Fibroblast of the aortic adventitia (primary cell): Measurements from ENCODE around the gene MRGPRG. TPM values are rescaled to one million over a fixed set of nuclear protein-coding genes. Genes with fewer than 3 reads are reported as not detected.

ENCODE experiments used
- DNase-seq: peaks from one replicate; pipeline ENCODE4 v3.0.0-alpha.2; 2010; ENCODE audit warnings: low read depth
- H3K4me3 ChIP-seq: 2 replicates; pipeline ENCODE4 v1.5.1; 2011; ENCODE audit warnings: low read depth, mild to moderate bottlenecking, control low read depth, low read length, moderate library complexity
- total RNA-seq: library from RNA; depleted of rRNA; stranded (reverse); fragments of >200 nt; gene quantifications from 2 replicates; pipeline ENCODE4 v1.2.3, GENCODE V29; 2012; ENCODE audit warnings: low replicate concordance
- TF ChIP-seq, protein P1 (sequence below): IDR thresholded peaks from 2 replicates; pipeline ENCODE4 v1.5.1; 2011; ENCODE audit warnings: mild to moderate bottlenecking, low read length, control low read depth, inconsistent platforms; ENCODE audit not compliant: insufficient read depth

Gene MRGPRG
- total RNA-seq, 1 donor, result not detected

DNA sequence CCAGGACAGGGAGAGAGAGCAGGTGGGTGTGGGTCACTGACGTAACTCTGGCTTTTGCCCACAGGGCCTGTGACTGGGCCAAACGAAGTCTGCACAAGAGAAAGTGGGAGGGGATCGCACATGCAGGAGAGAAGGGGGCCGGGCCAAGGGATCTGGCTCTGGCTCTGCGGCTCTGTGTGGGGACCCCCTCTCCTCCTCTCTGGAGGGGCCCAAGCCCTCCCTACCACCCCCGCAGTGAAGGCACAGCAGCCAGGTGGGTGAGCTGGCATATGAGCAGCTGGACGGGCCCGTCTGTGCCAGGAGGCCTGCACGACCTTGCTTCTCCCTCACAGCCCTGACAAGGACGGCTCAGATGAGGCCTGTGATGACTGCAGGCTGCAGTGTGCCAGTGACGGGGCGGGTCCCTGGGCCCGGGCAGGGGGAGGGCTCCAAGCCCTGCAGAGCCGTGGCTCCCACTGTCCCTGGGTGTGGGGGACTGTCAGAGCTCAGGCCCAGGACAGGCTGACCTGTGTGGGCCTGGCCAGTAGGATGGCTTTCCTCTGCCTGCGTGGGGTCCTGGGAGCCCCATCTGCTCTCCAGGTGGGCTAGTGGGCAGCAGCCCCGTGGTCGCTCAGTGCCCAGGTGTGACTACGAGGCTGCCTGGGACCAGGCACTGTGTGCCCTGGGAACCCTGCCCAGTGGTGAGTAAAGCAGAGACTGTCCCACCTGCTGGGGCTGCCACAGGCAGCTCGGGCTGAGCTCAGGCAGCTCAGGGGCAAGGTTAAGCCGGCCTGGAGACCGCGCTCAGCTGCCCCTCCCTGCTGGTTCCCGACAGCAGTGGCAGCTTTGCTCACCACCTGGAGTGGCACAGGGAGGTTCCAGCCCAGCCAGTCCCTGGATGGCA lies 22.2 kb downstream of the MRGPRG start:
- TF ChIP-seq, protein P1, sequence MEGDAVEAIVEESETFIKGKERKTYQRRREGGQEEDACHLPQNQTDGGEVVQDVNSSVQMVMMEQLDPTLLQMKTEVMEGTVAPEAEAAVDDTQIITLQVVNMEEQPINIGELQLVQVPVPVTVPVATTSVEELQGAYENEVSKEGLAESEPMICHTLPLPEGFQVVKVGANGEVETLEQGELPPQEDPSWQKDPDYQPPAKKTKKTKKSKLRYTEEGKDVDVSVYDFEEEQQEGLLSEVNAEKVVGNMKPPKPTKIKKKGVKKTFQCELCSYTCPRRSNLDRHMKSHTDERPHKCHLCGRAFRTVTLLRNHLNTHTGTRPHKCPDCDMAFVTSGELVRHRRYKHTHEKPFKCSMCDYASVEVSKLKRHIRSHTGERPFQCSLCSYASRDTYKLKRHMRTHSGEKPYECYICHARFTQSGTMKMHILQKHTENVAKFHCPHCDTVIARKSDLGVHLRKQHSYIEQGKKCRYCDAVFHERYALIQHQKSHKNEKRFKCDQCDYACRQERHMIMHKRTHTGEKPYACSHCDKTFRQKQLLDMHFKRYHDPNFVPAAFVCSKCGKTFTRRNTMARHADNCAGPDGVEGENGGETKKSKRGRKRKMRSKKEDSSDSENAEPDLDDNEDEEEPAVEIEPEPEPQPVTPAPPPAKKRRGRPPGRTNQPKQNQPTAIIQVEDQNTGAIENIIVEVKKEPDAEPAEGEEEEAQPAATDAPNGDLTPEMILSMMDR, result no peak
- no peak for DNase-seq
- no peak overlapping the region for H3K4me3 ChIP-seq

DNA sequence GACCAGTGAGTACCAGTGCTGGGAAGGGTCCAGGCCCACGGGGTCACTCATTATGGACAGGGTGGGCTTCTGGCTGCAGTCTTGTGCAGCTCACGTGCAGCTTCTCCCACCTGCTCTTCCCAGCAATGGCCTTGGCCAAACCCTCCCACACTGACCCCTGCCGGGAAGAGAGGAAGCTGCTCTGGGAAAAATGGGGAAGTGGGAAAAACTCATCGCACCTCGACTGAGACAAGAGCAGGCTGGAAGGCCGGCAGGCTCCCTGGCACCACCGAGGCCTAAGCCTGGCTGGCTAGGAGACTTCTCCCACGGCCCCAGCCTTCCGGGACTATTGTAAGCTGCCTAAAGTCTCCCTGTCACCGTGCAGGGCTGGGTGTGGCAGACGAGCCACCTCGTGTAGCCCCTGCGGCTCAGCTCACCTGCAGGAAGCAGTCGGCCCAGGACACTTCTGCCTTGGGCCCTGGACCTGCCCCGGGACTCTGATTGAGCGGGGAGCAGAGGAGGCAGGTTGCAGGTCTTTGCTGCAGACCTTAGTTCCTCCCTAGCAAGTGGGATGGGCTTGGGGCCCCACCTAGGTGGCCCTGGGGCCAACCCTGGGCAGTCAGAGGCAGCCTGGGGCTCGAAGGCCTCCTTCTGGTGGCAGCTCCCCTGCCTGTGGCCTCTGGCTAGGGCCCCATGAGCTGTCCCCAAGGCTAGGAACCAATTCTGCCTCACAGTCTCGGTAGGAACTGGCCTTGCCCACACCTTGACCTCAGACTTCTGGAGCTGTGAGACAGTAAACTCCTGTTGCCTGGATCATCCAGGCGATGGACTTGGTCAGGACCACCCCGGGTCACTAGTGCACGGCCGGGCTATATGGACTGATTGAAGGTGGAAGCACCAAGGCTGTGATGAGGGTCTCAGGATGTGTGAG lies 23.1 kb downstream of the MRGPRG start:
- no peak for DNase-seq
- TF ChIP-seq, protein P1, result peak; percentile 51
- H3K4me3 ChIP-seq, result no peak overlapping the region

DNA sequence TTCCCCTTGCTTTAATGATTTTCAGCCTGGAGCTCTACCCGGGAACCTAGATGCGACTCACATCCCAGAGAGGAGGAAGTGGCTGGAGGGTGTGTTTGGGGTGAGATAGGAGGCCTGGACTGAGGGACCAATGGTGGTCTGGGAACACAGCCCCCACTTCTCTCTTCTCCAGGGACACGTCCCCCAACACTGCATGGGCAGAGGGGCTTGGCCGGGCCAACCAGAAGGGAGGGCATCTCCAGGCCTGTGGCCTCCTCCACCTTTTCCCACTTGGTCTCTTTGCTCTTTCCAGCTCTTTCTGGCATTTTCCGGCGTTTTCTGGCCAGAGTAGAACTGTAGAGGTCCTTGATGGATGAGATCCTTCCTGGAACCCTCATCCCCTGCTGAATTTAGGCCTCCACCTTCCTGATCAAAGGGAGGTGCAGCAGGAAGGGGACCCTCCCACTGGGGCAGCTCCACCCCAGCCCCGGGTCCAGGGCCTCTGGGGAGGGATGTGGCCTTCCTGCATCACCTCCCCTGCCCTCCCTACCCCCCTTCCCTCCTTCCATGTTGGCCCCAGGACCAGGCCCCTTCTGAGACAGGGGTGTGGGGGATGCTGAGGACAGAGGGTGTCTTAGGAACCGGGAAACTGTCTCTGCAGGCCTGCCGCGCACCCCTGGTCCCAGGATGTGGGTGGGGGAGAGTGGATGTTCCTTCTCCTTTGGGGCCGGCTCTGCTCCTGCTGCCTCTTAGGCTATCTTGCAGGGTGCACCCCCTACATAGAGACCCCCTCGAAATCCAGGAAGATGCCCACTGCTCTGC lies 24.4 kb downstream of the MRGPRG start:
- DNase-seq, result no peak
- TF ChIP-seq, protein P1, result no peak
- no peak overlapping the region for H3K4me3 ChIP-seq

DNA sequence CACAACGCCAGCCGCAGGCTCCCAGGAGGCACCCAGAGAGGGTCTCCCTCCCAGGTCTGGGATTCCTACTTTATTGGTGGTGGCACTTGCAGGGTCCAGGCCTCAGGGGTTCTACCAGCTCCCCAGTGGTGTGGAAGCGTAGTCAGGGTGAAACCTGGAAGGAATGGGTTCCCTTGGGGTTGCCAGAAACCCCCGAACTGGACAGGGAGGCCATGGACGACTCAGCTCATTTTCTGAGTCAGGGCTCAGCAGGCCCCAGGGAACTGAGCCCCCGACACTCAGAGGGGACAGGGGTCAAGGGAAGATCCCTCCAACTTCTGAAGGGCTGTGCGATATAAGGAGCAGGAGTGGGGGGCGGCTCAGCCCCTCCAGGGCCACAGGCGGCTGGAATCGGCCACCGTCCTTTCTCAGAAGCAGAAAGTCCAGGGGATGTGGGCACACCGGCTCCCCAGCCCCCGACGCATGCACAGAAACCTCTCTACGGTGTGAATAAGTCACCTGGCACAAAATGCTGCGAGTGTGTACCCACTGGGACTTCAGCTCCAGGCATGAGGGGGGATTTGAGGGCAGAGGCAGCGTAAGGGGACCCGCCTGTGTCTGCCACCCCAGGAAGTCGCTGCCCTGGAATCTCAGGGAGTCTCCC lies 25.1 kb downstream of the MRGPRG start:
- H3K4me3 ChIP-seq, result no peak overlapping the region
- no peak for DNase-seq
- TF ChIP-seq, protein P1, result no peak

DNA sequence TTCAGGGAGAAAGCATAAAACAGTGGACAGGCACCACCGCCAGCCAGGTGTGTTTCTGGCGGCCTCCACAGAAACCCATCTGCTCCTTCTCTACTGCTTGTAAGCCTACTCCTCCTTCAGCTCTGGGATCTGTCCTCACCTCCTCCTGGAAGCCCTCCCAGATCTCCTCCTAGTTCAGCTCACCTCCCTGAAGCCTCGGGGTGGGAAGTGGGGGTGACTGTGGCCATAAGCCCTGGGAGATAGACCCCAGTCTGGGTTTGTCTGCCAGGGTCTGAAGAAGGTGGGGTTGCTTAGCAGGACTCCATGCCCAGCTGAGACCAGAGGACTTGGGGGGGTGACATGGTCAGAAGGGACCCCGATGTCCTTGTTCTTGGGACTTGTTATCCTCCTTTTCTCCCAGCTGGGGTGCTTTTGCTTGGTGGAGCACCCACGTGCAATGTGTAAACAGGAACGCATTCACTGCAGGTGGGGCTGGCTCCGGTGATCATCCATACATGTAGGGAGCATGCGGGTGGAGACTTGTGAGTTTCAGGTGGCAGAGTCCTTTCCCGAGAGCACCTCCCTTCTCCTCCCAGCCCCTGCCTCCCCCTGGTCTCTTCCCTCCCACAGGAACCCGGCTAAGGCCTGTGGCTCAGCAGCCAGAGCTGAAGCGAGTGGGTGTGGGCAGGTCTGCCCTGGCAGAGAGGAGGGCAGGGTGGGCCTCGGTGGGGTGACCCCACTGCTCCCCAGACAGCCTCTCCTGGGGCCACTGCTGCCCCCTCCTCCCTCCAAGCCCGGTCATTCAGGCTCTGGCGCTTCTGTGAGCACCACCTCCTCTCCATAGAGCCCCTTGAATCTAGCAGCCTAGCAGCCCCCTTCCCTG lies 25.9 kb downstream of the MRGPRG start:
- TF ChIP-seq, protein P1, result no peak
- DNase-seq, result no peak
- no peak overlapping the region for H3K4me3 ChIP-seq
